Upper lobe of left lung (tissue), 6 donors: ENCODE data around the gene CRLF1. TPM values are rescaled to one million over a fixed set of nuclear protein-coding genes. Genes with fewer than 3 reads are reported as not detected.

Experiments used
- ATAC-seq, 2 donors: fragments of 200-7000 bp; cut with Tn5 transposase; one replicate each; pipeline ENCODE4 v1.9.1; 2022; ENCODE audit warnings: mild to moderate bottlenecking in 2 of 2, moderate library complexity in 2 of 2; ENCODE audit not compliant: low FRiP score in 2 of 2
- DNase-seq, 2 donors: peaks; one replicate each; pipeline ENCODE4 v3.0.0-alpha.2; 2019 to 2020
- H3K27ac ChIP-seq, 4 donors: fragments of 200-600 bp; sonication (generic); one replicate each; pipeline ENCODE4 v1.5.1; 2016 to 2019
- H3K27me3 ChIP-seq, 4 donors: fragments of 200-600 bp; sonication (generic); one replicate each; pipeline ENCODE4 v1.5.1; 2017 to 2019
- H3K36me3 ChIP-seq, 4 donors: fragments of 200-600 bp; sonication (generic); one replicate each; pipeline ENCODE4 v1.5.1; 2016 to 2019
- H3K4me1 ChIP-seq, 4 donors: fragments of 200-600 bp; sonication (generic); one replicate each; pipeline ENCODE4 v1.5.1; 2018 to 2019
- H3K4me3 ChIP-seq, 4 donors: fragments of 200-600 bp; sonication (generic); one replicate each; pipeline ENCODE4 v1.5.1; 2017 to 2019; ENCODE audit warnings: mild to moderate bottlenecking in 2 of 4, moderate library complexity in 1 of 4
- H3K9me3 ChIP-seq, 4 donors: fragments of 200-600 bp; sonication (generic); one replicate each; pipeline ENCODE4 v1.5.1; 2018 to 2019
- EP300 ChIP-seq, 4 donors: sonication (generic); formaldehyde crosslinking; IDR thresholded peaks; one replicate each; pipeline ENCODE4 v1.5.1; 2017; ENCODE audit warnings: antibody characterized with exemption in 4 of 4, control low read depth in 2 of 4
- POLR2A ChIP-seq, 4 donors: fragments of 450-650 bp; IDR thresholded peaks; one replicate each; pipeline ENCODE4 v1.5.1; 2016 to 2017; ENCODE audit warnings: antibody characterized with exemption in 4 of 4, mild to moderate bottlenecking in 2 of 4
- POLR2AphosphoS5 ChIP-seq, 2 donors: sonication (generic); formaldehyde crosslinking; IDR thresholded peaks; one replicate each; pipeline ENCODE4 v1.5.1; 2017; ENCODE audit warnings: antibody characterized with exemption in 2 of 2
- WGBS, 2 donors: methylation state at CpG; one replicate each; pipeline ENCODE4 v1.1.5; 2017 to 2018; 5-methylcytosine and 5-hydroxymethylcytosine counted together
- total RNA-seq, 6 donors: library from RNA; depleted of rRNA in 4 of 6; stranded (reverse); fragments of >200 nt in 4 of 6; gene quantifications; one replicate each; pipeline versions ENCODE4 v1.1.0 to v1.2.1, GENCODE V29; 2016 to 2021
- TF ChIP-seq, protein P1 (sequence below), 6 experiments: fragments of 450-650 bp in 4 of 6; fragments of 200-600 bp in 2 of 6; sonication (generic) in 2 of 6; IDR thresholded peaks; one replicate each; pipeline ENCODE4 v1.5.1; 2016 to 2019; ENCODE audit warnings: antibody characterized with exemption in 6 of 6
- donor health status: DM: no; HTN: no; CAD: no; lungs with moderate emphysema.
- donor health status: DM: no; HTN: yes; CAD: no; lungs with severe emphysema.

CRLF1 gene
- total RNA-seq, 6 donors from 2014 or later, result 15.0 to 54.8 (median 20.0) TPM

DNA sequence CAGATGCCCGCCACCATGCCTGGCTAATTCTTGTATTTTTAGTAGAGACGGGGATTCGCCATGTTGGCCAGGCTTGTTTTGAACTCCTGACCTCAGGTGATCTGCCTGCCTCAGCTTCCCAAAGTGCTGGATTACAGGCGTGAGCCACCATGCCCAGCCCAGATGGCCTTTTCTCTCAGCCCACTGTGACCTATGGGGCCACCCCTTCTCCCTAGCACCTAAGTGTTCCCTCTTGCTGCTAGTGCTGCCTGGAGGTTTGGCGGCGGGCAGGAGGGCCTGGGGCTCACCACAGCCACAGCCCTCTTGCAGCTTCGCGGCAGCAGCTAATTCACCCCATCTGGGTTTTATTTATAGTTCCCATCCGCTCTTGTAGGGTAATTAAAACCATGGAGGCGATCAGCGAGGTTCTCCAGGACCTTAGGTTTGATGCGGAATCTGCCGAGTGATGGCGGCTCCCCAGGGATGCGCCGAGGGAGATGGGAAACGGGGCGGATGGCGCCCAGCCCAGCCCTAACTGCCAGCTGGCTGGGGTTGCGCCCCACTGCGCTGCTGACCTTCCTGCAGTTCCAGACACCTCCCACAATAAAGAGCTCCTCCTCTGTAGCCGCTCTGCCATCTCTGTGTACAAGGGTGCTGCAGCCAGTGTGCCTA is 14.7 kb downstream of the CRLF1 start:
- Histone ChIP-seq H3K4me1 (peaks cover 35 to 50% (median 38%) of the 10 kb centered on the region in 4 donors), H3K27ac (no peak overlapping the region), H3K4me3 (no peak overlapping the region), H3K27me3 (no peaks in the 10 kb centered on the region), H3K36me3 (peaks cover 0 to 15% (median 9%) of the 10 kb centered on the region in 4 donors), H3K9me3 (no peaks in the 10 kb centered on the region)
- no peak for ATAC-seq
- WGBS, 2 donors, result 90 to 96% methylated on average over 16 to 21 of the region's 22 CpGs
- TF ChIP-seq EP300 (IDR thresholded peaks at IDR 0.05) (no peak), POLR2AphosphoS5 (IDR thresholded peaks at IDR 0.05) (no peak), POLR2A (IDR thresholded peaks at IDR 0.05) (no peak)
- TF ChIP-seq, protein P1, sequence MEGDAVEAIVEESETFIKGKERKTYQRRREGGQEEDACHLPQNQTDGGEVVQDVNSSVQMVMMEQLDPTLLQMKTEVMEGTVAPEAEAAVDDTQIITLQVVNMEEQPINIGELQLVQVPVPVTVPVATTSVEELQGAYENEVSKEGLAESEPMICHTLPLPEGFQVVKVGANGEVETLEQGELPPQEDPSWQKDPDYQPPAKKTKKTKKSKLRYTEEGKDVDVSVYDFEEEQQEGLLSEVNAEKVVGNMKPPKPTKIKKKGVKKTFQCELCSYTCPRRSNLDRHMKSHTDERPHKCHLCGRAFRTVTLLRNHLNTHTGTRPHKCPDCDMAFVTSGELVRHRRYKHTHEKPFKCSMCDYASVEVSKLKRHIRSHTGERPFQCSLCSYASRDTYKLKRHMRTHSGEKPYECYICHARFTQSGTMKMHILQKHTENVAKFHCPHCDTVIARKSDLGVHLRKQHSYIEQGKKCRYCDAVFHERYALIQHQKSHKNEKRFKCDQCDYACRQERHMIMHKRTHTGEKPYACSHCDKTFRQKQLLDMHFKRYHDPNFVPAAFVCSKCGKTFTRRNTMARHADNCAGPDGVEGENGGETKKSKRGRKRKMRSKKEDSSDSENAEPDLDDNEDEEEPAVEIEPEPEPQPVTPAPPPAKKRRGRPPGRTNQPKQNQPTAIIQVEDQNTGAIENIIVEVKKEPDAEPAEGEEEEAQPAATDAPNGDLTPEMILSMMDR (IDR thresholded peaks at IDR 0.05), result no peak
- DNase-seq, result peak in 1 of 2 donors; percentile 67

DNA sequence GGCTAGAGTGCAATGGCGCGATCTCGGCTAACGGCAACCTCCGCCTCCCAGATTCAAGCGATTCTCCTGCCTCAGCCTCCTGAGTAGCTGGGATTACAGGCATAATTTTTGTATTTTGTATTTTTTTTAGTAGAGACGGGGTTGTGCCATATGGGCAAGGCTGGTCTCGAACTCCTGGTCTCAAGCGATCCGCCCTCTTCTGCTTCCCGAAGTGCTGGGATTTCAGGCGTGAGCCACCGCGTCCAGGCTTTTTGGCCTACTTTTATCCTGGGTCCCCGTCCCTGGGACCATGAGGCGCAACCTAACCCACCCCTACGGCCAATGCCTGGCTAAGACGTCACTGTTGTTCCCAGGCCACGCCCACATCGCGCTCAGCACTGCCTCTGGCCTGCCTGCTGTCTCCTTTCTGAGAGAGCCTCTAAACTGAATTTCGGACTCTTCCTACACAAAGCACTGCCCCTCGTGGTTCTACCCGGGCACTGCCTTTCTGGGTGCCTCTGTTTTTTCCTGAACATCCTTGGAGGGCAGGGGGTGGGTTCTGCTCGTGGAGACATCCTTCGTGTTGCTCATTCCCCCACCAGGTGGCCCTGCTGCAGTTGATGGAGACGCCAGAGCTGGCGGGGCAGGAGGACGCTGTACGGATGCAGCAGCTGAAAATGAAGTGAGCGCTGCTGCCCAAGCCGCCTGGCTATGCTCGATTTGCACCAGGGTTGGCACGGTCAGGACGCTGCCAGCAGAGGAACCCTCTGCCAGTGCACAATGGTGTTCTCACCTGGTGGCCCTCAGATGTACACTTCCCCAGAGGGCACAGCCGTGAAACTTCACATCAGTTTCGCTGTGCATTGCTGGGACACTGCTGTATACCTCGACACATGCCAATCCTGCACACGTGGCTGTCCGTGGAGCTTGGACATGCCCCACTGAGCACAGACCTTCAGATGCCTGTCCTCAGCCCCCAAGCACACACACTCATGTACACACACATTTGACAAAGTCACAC is 16.0 kb downstream of the CRLF1 start:
- TF ChIP-seq POLR2AphosphoS5 (IDR thresholded peaks at IDR 0.05) (no peak), EP300 (IDR thresholded peaks at IDR 0.05) (no peak), POLR2A (IDR thresholded peaks at IDR 0.05) (no peak)
- TF ChIP-seq, protein P1 (IDR thresholded peaks at IDR 0.05), result no peak
- peak in 1 of 2 donors; percentile 46 for DNase-seq
- ATAC-seq, result no peak
- Histone ChIP-seq H3K27ac (peak overlapping the region in 1 of 4 donors; percentile 87), H3K4me1 (peaks cover 35 to 45% (median 38%) of the 10 kb centered on the region in 4 donors), H3K4me3 (no peak overlapping the region), H3K9me3 (no peaks in the 10 kb centered on the region), H3K27me3 (no peaks in the 10 kb centered on the region), H3K36me3 (peaks cover 0 to 15% (median 9%) of the 10 kb centered on the region in 4 donors)
- WGBS, 2 donors, result 77 to 82% methylated on average over 29 to 31 of the region's 40 CpGs

DNA sequence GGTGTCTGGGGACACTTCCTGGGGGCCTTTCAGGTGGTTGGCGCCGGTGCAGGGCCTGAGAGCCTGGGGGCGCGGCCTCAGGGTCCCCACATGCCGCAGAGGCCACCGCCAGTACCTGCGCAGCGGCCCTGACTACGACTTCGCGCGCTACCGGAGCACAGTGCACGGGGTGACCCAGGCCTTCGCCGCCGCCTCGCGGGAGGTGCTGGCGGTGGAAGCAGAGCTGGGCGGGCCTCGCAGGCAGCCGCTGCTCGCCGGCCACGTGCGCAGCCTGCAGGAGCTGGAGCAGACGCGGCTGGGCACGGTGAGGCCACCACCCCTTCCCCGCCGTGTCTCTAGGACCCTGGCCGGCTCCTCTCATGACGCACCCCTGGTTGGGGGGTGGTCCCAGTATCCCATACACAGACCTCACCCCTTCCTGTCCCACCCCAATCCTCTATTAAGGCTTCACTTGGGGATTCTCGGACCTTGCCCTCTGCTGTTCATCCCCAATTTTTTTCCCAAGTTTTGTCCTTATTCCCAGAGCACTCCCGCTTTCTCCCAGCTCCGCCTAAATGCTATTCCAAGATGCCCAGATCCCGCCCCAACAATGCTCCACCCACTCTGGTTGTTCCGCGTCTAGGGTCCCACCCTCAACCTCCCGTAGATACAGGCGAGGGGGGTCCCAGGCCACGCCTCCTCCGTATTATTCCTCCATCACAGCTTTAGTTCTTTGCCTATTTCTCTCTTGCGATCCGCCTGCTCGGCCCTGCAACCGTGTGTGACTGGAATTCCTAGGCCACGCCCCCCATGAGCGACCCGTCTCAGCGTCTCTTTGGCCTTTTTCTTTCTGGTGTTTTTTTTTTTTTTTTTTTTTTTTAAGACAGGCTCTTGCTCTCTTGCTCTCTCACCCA is 17.0 kb downstream of the CRLF1 start:
- DNase-seq (peak; percentile 65 to 94), ATAC-seq (peak; percentile 76 to 86)
- peaks cover 28 to 38% (median 32%) of the 10 kb centered on the region in 4 donors for H3K4me1 ChIP-seq
- TF ChIP-seq EP300 (IDR thresholded peaks at IDR 0.05) (no peak), POLR2AphosphoS5 (IDR thresholded peaks at IDR 0.05) (peak in 1 of 2 donors; percentile 14), POLR2A (IDR thresholded peaks at IDR 0.05) (no peak)
- TF ChIP-seq, protein P1 (IDR thresholded peaks at IDR 0.05), result peak in 4 of 6 experiments; percentile 38 to 66 (median 57)
- H3K4me3 ChIP-seq, result peak overlapping the region; percentile 60 to 93 (median 86)
- H3K36me3 ChIP-seq, result peaks cover 0 to 15% (median 9%) of the 10 kb centered on the region in 4 donors
- no peaks in the 10 kb centered on the region for H3K9me3 ChIP-seq
- WGBS, 2 donors, result 23 to 35% methylated on average over 23 to 37 of the region's 52 CpGs
- peak overlapping the region; percentile 78 to 88 (median 84) for H3K27ac ChIP-seq
- H3K27me3 ChIP-seq, result no peaks in the 10 kb centered on the region

DNA sequence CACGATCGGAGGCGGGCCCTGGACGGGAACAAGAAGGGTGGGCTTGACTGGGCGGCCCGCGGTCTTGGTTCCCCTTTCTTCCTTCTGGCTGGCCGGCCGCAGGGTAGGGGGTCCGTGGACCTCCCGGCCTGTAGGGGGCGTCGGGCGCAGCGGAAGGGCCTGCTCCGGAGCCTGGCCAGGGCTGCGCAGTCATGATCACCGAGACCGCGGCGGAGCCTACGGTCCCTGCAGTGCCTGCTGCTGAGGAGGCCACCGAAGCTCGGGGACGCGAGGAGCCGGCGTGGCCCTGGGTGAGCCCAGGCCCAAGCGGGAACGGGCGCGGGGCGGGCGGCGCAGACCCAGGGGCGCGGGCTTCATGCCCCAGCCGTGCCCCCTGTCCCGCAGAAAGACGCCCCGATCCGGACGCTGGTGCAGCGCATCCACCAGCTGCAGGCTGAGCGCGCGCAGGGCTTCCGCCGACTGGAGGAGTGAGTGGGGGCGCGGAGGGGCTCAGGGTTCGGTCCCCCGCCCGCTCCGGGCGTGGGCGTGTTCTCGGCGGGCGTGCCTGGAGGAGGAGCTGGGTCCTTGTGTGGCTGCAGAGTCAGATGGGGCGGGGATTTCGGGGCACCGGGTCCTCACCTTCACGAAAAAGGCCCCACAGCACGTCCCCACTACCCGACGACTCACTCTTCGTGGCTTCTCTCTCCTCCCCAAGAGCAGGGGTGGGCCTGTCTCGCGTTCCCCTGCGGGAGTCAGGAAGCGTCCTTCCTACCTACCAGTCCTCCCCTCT is 17.8 kb downstream of the CRLF1 start, which contains the start of gene REX1BD:
TSS of gene REX1BD (plus strand) at position 188 of the 769 bp plus-strand sequence. CDS start at position 192, 4 bp downstream.
- ATAC-seq (peak; percentile 93 to 96), DNase-seq (peak; percentile 82 to 95)
- peak within 1 kb of the TSS; percentile 60 to 93 (median 86) for H3K4me3 ChIP-seq
- peak within 1 kb of the TSS; percentile 78 to 88 (median 84) for H3K27ac ChIP-seq
- no peaks in the 10 kb centered on the region for H3K9me3 ChIP-seq
- TF ChIP-seq POLR2AphosphoS5 (IDR thresholded peaks at IDR 0.05) (peak; percentile 38 to 43), EP300 (IDR thresholded peaks at IDR 0.05) (no peak), POLR2A (IDR thresholded peaks at IDR 0.05) (peak in 2 of 4 donors; percentile 25 to 67)
- TF ChIP-seq, protein P1 (IDR thresholded peaks at IDR 0.05), result peak; percentile 74 to 95 (median 92)
- H3K36me3 ChIP-seq, result peaks cover 0 to 15% (median 9%) of the 10 kb centered on the region in 4 donors
- no peaks in the 10 kb centered on the region for H3K27me3 ChIP-seq
- WGBS, 2 donors, result 0 to 5% methylated on average over 4 to 40 of the region's 72 CpGs
- peaks cover 20 to 30% (median 24%) of the 10 kb centered on the region in 4 donors for H3K4me1 ChIP-seq
